Measurements from ENCODE around the gene CCDC126.

DNA sequence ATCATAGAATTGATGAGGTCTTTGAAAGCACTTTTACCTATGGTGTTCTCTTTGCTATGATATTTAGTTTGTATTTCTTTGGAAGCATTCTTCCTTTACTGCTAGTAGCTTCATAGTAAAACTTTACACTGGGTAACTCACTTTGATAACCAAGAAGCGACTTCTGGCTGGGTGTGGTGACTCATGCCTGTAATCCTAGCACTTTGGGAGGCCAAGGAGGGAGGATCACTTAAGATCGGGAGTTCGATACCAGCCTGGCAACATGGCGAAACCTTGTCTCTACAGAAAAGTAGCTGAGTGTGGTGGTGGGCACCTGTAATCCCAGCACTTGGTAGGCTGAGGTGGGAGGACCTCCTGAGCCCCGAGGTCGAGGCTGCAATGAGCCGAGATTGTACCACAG lies 36.2 kb downstream of the CCDC126 start:
- TF ChIP-seq ZNF324 (tag by site-specific recombination; IDR thresholded peaks at IDR 0.05) (no peak), YY1 (tag by site-specific recombination; IDR thresholded peaks at IDR 0.05) (no peak), ZNF645 (tag by site-specific recombination; IDR thresholded peaks at IDR 0.05) (no peak), ZNF416 (tag by site-specific recombination; IDR thresholded peaks at IDR 0.05) (no peak), ZNF426 (tag by site-specific recombination; IDR thresholded peaks at IDR 0.05) (no peak), MZF1 (tag by site-specific recombination; IDR thresholded peaks at IDR 0.05; ENCODE audit: borderline replicate concordance) (no peak), ZNF48 (tag by site-specific recombination; IDR thresholded peaks at IDR 0.05) (no peak), ZNF138 (tag by site-specific recombination; IDR thresholded peaks at IDR 0.05; ENCODE audit: borderline replicate concordance) (no peak)
